Colonic mucosa (tissue), 4 donors: ENCODE results near the gene MVD. TPM values are rescaled to one million over a fixed set of nuclear protein-coding genes. Genes with fewer than 3 reads are reported as not detected.

Source experiments
- DNase-seq: peaks from one replicate; pipeline ENCODE4 v3.0.0-alpha.2; 2020
- H3K27ac ChIP-seq: fragments of 200-600 bp; one replicate; pipeline ENCODE4 v1.8.0; 2021
- H3K27me3 ChIP-seq: fragments of 200-600 bp; one replicate; pipeline ENCODE4 v1.8.0; 2021
- H3K36me3 ChIP-seq: fragments of 200-600 bp; one replicate; pipeline ENCODE4 v1.8.0; 2021
- H3K4me1 ChIP-seq: fragments of 200-600 bp; one replicate; pipeline ENCODE4 v1.8.0; 2021; ENCODE audit warnings: mild to moderate bottlenecking
- H3K4me3 ChIP-seq: fragments of 200-600 bp; one replicate; pipeline ENCODE4 v1.8.0; 2021
- H3K9ac ChIP-seq, 2 donors: one replicate each; pipeline ENCODE4 v1.7.0; 2013; ENCODE audit warnings: control low read depth in 2 of 2, low read depth in 2 of 2, low read length in 2 of 2
- H3K9me3 ChIP-seq: fragments of 200-600 bp; one replicate; pipeline ENCODE4 v1.8.0; 2021
- CTCF ChIP-seq: fragments of 200-600 bp; IDR thresholded peaks from one replicate; pipeline ENCODE4 v1.8.0; 2022; ENCODE audit warnings: antibody characterized with exemption, mild to moderate bottlenecking
- intact Hi-C: fragments of 100-400 bp; cut with DNase I; formaldehyde crosslinking; loops from one replicate; pipeline ENCODE4 v1.14.1; 2022
- total RNA-seq, 2 donors: library from RNA; stranded (reverse); fragmentation: NEBNext Ultra II Directional in 1 of 2; extraction: Animal tissue kit (Norgen Biotek cat#: 25700) in 1 of 2; gene quantifications; one replicate each; pipeline ENCODE4 v1.2.1, GENCODE V29; 2021
- donor health status: healthy.
- donor health status: DM: no; HTN: no; CAD: no.
- donor health status: DM: no; HTN: no; CAD: no.

MVD gene
- total RNA-seq, 2 donors from 2014 or later: 86.2 to 132 TPM

DNA sequence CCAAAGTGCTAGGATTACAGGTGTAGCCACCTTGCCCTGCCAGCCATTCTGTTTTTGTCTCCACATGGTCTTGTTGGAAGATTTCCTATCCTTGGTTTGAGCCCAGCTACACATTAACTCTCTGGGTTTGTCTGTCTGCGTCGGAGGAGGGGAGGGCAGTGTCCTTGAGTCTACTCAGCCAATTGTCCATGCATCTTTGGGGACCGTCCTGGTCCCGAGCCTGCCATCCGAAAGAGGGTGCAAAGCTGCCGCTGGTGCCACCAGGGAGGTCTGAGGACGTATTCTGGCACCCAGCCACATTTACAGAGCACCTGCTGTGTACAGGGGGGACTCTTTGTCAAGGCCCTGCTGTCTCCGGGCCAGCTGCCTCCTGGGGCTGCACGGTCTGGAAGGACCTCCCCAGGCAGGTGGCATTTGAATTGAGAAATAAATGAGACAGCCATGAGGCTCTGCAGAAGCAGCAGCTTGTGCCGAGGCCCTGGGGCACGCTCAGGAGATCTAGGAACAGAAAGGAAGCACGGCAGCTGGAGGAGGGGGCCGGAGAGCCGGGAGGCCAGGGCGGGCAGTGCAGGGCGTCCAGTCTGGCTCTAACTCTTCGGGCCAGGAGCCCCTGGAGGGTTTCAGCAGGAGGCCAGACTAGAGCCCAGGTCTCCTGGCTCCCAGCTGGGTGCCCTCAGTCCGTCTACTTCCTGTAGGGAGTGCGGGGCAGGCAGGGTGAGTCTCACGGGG, 13.5 kb downstream of the MVD start:
- DNase-seq: no peak
- no peaks in the 10 kb centered on the region for H3K9me3 ChIP-seq
- H3K4me1 ChIP-seq: peaks cover 8% of the 10 kb centered on the region
- H3K27me3 ChIP-seq: no peaks in the 10 kb centered on the region
- no peak for TF ChIP-seq CTCF
- peak overlapping the region; percentile 79 to 96 for H3K9ac ChIP-seq
- H3K36me3 ChIP-seq: no peaks in the 10 kb centered on the region
- intact Hi-C loops: no loop called here
- peak overlapping the region; percentile 88 for H3K27ac ChIP-seq
- H3K4me3 ChIP-seq: peak overlapping the region; percentile 86

DNA sequence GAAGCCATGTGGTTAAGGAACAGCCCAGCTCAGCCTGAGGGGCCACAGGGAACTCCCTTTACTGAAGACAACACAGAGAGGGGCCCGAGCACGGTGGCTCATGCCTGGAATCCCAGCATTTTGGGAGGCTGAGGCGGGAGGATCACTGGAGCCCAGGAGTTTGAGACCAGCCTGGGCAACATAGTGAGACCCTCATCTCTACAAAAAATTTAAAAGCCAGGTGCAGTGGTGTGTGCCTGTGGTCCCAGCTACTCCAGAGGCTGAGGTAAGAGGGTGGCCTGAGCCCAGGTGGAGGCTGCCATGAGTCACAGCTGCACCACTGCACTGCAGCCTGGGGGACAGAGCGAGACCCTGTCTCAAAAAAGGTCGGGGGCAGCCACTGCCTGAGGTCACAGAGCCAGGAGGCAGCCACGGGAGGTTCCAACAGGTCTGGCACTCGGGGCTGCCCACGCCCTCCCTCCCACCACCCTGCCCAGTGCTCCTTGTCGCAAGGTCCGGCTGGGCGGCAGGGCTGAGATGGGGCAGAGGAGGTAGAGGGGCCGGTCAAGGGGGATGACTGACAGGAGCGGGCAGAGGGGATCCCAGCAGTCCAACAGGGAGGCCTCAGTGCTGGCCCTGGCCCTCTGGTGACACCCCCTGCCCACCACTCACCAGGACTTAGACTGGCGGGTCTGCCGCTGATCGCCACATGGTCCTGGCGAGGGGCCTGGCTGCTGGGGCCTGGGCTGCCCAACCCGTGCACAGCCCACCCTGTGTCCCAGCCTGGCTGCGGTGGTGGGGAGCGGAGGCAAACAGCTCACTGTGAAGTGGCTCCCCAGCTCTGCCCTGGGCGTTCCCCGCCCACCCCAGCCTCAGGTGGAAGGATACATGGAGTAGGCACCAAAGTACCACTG, 15.5 kb downstream of the MVD start:
- intact Hi-C loops: no loop called here
- Histone ChIP-seq H3K4me1 (peaks cover 8% of the 10 kb centered on the region), H3K36me3 (no peaks in the 10 kb centered on the region), H3K4me3 (no peak overlapping the region), H3K9me3 (no peaks in the 10 kb centered on the region), H3K27ac (no peak overlapping the region), H3K27me3 (no peaks in the 10 kb centered on the region), H3K9ac (no peak overlapping the region)
- no peak for DNase-seq
- no peak for TF ChIP-seq CTCF

GRCh38 chr16:88646345-88647034, 16.4 kb downstream of the MVD start:
- Histone ChIP-seq H3K4me1 (peaks cover 5% of the 10 kb centered on the region), H3K9me3 (no peaks in the 10 kb centered on the region), H3K27ac (no peak overlapping the region), H3K9ac (no peak overlapping the region), H3K27me3 (no peaks in the 10 kb centered on the region), H3K4me3 (no peak overlapping the region), H3K36me3 (no peaks in the 10 kb centered on the region)
- no peak for DNase-seq
- intact Hi-C loops: no loop called here
- no peak for TF ChIP-seq CTCF

DNA sequence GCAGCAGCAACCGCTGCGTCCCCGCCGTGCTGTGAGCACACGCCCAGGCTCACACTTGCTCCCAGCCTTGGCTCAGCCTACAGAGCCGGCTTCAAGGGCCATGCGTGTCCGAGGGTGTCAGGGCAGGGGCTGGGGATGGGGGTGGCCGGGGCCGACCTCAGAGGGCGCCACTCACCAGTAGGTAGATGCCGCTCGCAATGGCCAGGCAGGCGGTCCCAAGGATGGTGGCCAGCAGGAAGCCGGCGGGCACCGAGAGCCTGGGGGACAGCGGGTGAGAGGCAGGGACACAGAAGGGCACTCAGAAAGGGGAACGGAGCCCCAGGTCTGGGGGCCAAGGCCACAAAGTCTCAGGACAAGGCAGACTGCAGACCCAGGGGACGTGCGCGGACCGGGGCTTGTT, 16.9 kb downstream of the MVD start:
- Histone ChIP-seq H3K4me3 (no peak overlapping the region), H3K36me3 (no peaks in the 10 kb centered on the region), H3K27ac (no peak overlapping the region), H3K4me1 (no peaks in the 10 kb centered on the region), H3K9ac (no peak overlapping the region), H3K27me3 (peaks cover under 1% of the 10 kb centered on the region), H3K9me3 (no peaks in the 10 kb centered on the region)
- intact Hi-C loops: no loop called here
- no peak for TF ChIP-seq CTCF
- DNase-seq: no peak

GRCh38 chr16:88645455-88645854, 17.4 kb downstream of the MVD start:
- DNase-seq: peak; percentile 51
- Histone ChIP-seq H3K4me1 (no peaks in the 10 kb centered on the region), H3K36me3 (no peaks in the 10 kb centered on the region), H3K27me3 (peaks cover 6% of the 10 kb centered on the region), H3K9ac (no peak overlapping the region), H3K4me3 (no peak overlapping the region), H3K9me3 (no peaks in the 10 kb centered on the region), H3K27ac (no peak overlapping the region)
- intact Hi-C loops: no loop called here
- TF ChIP-seq CTCF: no peak
